ENCODE results near the gene MAD1L1.

MAD1L1 gene

DNA sequence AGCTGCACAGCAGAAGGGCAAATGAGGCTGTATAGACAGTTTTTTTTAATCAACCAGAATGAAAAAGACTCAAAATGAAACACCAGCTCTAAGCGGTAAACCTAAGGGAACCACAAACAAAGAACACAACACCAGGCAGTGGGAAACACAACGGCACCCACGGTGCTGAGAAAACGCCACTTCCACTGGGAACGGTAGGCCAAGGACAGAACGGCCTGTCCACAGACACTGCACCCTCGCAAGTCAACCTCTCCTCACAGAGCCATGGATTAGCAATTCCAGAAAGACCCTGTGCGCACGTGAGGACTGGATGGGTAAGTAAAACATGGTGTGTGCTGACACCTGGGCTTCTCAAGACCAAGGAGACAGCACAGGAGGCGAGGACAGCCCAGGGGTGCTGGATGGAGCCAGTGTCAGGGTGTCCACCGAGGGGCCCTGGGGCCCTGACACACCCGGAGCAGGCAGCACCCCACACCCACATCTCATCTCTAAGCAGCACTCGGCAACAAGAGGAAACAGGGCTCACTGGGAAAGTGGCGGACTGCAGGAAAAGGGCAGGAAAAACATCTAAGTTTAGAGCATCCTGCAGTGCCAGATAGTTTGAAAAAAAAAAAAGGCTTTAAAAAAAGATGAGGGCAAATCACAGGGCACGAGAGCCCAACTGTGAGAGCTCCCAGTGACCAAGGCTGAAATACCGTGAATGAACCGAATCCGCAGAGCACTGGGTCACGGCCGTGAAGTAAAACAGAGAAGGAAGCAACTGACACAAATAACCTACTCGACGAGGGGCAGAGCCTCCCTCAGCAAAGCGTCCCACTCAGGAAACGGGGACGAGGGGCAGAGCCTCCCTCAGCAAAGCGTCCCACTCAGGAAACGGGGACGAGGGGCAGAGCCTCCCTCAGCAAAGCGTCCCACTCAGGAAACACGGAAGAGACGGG, 120.2 kb downstream of the MAD1L1 start:
- no peak overlapping the region for H3K9ac ChIP-seq (ENCODE audit: low read length)
- no peak overlapping the region for H3K27ac ChIP-seq (ENCODE audit: low read depth, low read length)
- H3K27me3 ChIP-seq (ENCODE audit: control insufficient read depth, insufficient read depth, low read length): no peaks in the 10 kb centered on the region
- H3K4me3 ChIP-seq (ENCODE audit: low read length): no peak overlapping the region
- H3K36me3 ChIP-seq (ENCODE audit: control insufficient read depth, insufficient read depth, low read length): no peaks in the 10 kb centered on the region
- H3K4me1 ChIP-seq (ENCODE audit: control insufficient read depth, insufficient read depth, low read length): peaks cover 22% of the 10 kb centered on the region

DNA sequence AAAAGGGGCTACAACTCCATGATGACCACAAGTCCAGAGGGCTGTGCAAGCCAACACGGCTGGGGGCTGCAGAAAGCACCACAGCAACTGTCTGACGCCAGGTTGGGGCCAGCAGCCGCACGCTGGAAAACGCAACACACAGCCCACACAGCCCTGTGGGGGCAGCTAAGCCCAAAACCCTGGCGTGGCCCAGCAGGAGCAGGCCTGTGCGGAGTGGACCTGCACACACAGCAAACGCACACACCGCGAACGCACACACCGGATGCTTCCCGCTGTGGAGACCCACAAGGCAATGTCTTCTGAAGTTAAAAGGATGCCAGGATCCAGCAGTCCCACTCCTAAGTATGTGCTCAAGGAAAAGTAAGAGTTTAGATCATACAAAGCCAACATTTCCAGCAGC, 121.2 kb downstream of the MAD1L1 start:
- Histone ChIP-seq H3K27me3 (ENCODE audit: control insufficient read depth, insufficient read depth, low read length) (no peaks in the 10 kb centered on the region), H3K9ac (ENCODE audit: low read length) (no peak overlapping the region), H3K4me3 (ENCODE audit: low read length) (no peak overlapping the region), H3K36me3 (ENCODE audit: control insufficient read depth, insufficient read depth, low read length) (no peaks in the 10 kb centered on the region), H3K4me1 (ENCODE audit: control insufficient read depth, insufficient read depth, low read length) (peaks cover 12% of the 10 kb centered on the region), H3K27ac (ENCODE audit: low read depth, low read length) (no peak overlapping the region)

DNA sequence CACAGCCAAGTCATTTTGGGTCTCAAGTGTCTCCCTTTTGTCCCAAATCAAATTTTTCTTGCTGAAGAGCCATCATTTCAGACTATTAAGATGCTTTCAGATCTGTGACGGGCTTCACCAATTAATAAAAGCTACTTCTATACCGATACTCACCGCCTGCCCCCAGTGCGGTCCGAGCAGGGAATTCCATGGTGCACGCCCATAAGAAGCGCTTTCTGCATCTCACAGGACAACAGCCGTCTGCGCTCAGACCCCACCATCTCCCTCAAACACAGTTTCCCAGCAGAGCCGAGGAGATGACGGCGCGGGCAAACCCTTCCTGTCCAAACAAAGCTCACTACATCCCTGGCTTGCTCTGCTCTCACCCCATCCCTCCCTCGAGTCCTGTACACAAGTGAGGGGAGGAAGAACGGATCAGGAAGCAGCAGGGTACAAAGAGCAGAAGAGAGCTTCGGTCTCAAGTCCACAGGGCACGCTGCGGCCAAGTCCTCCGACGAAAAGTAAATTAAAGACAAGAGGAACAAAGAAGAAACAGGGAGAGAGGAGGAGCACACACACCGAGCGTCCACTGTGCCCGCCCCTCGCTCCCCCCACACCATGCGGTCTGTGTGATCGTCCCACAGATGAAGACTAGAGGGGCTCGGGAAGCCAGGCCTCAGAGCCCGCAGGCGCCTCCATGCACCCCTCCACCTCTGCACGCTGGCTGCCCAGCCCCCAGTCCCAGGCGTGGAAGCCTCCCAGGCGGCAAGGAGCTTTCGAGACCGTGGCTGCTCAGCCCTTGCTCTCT, 121.9 kb downstream of the MAD1L1 start:
- no peaks in the 10 kb centered on the region for H3K27me3 ChIP-seq (ENCODE audit: control insufficient read depth, insufficient read depth, low read length)
- peak overlapping the region; percentile 24 for H3K27ac ChIP-seq (ENCODE audit: low read depth, low read length)
- peak overlapping the region; percentile 21 for H3K9ac ChIP-seq (ENCODE audit: low read length)
- peak overlapping the region; percentile 10 for H3K4me3 ChIP-seq (ENCODE audit: low read length)
- H3K36me3 ChIP-seq (ENCODE audit: control insufficient read depth, insufficient read depth, low read length): no peaks in the 10 kb centered on the region
- H3K4me1 ChIP-seq (ENCODE audit: control insufficient read depth, insufficient read depth, low read length): peaks cover 8% of the 10 kb centered on the region

DNA sequence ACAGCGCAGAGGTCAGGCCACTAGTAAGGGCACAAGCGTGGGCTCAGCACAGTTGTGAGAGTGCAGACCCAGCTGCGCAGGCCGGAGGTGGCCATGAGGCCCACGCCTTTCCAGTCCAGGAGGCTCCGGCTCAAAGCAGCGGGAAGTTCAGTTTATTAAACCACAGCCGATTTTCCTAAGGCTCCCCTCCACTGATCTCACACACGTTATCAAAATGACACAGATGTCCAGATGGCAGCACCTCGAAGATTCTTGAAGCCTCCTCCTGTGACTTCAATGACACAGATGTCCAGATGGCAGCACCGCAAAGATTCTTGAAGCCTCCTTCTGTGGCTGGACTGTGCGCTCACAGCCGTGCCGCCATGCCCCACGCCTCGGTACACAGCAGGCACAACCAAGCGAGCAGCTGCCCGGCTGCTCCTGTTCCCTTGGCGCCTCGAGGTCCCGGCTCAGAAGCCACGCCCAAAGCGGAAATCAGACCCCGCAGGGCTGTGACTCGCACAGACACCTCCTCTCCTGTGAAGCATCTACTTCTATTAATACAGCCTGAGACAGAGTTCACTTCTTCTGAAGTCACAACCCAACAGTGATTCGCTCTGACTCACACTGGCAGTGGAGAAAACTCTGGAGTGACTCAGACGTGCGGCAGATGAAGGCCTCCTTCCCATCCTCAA, 122.7 kb downstream of the MAD1L1 start:
- H3K4me1 ChIP-seq (ENCODE audit: control insufficient read depth, insufficient read depth, low read length): peaks cover 8% of the 10 kb centered on the region
- H3K4me3 ChIP-seq (ENCODE audit: low read length): no peak overlapping the region
- no peaks in the 10 kb centered on the region for H3K27me3 ChIP-seq (ENCODE audit: control insufficient read depth, insufficient read depth, low read length)
- no peak overlapping the region for H3K27ac ChIP-seq (ENCODE audit: low read depth, low read length)
- no peaks in the 10 kb centered on the region for H3K36me3 ChIP-seq (ENCODE audit: control insufficient read depth, insufficient read depth, low read length)
- no peak overlapping the region for H3K9ac ChIP-seq (ENCODE audit: low read length)

DNA sequence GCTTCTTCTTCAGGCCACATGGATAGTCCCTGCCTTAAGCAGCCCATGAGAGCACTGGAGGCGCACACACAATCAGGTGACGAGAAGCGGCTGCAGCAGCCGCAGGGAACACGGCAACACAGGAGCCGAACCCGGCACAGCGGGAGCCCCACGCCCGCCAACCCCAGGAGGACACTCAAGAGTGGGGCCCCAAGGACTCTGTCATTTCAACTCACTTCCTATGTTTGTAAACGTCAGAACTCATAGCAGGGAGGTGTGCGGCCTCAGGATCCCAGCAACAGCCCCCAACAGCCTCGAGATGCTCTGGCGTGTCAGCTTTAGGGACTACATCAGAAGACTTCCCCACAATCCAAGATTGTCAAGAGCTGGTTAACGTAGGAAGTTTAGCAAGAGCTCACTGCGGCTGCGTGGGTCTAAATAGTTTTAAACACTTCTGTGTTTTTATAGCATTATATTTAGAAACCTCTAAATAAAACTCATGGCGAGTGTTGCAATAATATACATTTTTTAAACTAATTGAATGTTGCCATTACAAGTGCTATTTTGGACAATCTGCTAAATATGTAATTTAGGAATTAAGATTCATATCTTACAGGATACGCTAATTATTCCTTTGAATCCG, 123.4 kb downstream of the MAD1L1 start:
- H3K27ac ChIP-seq (ENCODE audit: low read depth, low read length): no peak overlapping the region
- peaks cover 15% of the 10 kb centered on the region for H3K4me1 ChIP-seq (ENCODE audit: control insufficient read depth, insufficient read depth, low read length)
- no peak overlapping the region for H3K4me3 ChIP-seq (ENCODE audit: low read length)
- no peaks in the 10 kb centered on the region for H3K27me3 ChIP-seq (ENCODE audit: control insufficient read depth, insufficient read depth, low read length)
- no peaks in the 10 kb centered on the region for H3K36me3 ChIP-seq (ENCODE audit: control insufficient read depth, insufficient read depth, low read length)
- no peak overlapping the region for H3K9ac ChIP-seq (ENCODE audit: low read length)

DNA sequence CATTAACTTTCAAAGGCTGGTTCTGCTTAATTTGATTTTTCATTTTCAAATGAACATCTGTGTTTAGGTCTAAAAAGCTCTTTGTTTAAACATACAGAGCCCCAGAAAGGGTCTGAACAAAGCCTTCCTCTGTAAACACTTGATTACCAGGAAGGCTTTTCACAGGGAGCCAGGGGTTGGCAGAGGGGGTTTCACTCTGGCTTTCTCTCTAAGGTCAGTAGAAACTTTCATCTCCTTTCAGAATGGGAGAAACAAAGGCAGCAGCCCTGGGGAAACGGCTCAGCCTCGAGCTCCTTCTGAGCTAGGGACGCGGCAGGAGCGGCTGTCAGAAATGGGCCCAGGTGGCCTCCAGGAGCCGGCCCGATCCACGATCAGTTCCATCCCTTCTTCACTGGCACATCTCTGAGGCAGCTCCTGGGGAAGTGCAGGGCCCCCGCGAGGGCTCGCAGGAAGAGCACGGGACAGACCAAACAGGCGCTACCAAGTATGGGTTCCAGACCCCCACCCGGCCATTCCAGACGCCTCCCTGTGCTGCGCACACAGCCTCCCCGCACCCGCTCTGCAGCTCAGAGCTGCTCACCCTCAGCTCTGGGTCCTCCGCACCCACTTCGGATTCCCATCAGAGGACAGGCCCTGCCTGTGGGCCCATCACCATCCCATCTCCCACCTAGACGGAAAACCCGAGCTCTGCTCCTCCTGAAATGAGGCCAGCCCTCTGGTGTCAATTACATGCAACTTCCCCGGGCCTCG, 124.1 kb downstream of the MAD1L1 start:
- Histone ChIP-seq H3K36me3 (ENCODE audit: control insufficient read depth, insufficient read depth, low read length) (no peaks in the 10 kb centered on the region), H3K9ac (ENCODE audit: low read length) (no peak overlapping the region), H3K27ac (ENCODE audit: low read depth, low read length) (no peak overlapping the region)

DNA sequence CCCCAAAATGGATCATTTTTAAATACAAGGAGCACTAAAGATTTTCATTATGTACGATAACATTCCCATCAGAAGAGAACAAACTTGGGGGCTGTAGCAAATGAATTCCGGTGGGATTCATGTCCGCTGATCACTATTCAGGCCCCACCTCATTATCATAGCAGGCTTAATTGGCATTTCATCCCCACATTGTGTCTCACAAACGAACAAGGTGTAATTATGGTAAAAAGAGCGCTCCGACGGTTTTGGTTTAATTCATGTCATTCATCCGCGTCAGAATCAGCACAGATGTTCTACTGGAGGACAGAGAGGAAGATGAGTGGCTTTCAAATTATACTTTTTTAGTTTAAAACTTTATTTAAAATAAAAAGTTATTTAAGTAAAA, 124.7 kb downstream of the MAD1L1 start:
- Histone ChIP-seq H3K36me3 (ENCODE audit: control insufficient read depth, insufficient read depth, low read length) (no peaks in the 10 kb centered on the region), H3K27me3 (ENCODE audit: control insufficient read depth, insufficient read depth, low read length) (no peaks in the 10 kb centered on the region), H3K4me3 (ENCODE audit: low read length) (no peak overlapping the region), H3K27ac (ENCODE audit: low read depth, low read length) (no peak overlapping the region), H3K4me1 (ENCODE audit: control insufficient read depth, insufficient read depth, low read length) (peaks cover 25% of the 10 kb centered on the region), H3K9ac (ENCODE audit: low read length) (no peak overlapping the region)

More for the DNA sequence above, 124.1 kb downstream of the MAD1L1 start:
- no peaks in the 10 kb centered on the region for H3K27me3 ChIP-seq (ENCODE audit: control insufficient read depth, insufficient read depth, low read length)
- no peak overlapping the region for H3K4me3 ChIP-seq (ENCODE audit: low read length)
- peaks cover 22% of the 10 kb centered on the region for H3K4me1 ChIP-seq (ENCODE audit: control insufficient read depth, insufficient read depth, low read length)

DNA sequence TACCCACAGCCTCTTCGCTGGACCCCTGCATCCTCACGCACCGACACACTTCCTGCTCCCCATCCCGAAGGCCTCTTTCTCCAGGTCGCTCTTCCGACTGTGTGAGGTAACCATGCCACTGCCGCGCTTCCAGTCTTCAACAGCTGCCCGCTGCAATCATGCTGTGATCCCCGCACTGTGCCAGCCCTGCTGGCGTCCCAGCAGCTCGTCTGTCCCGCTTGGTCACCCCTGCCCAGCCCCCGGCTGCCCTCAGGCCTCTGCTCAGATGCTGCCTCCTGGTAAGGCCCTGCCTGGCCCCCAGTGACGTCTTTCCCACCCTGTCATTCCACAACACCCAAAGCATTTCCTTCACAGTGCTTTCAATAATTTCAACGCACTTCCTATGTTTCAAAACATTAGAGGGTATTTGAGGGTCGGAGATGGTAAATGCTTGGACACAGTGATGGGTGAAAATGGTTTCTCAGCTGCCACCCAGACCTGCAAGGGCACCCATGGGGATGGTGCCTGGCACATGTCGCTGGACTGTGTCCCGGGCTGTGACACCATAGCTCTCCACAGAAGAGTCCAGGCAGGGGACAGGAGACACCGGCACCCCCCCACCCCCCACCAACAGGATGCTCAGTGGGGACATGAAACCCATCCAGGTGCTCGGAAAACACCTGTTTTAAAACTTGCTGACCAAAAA, 125.2 kb downstream of the MAD1L1 start:
- H3K4me3 ChIP-seq (ENCODE audit: low read length): no peak overlapping the region
- H3K27ac ChIP-seq (ENCODE audit: low read depth, low read length): no peak overlapping the region
- H3K36me3 ChIP-seq (ENCODE audit: control insufficient read depth, insufficient read depth, low read length): no peaks in the 10 kb centered on the region
- H3K4me1 ChIP-seq (ENCODE audit: control insufficient read depth, insufficient read depth, low read length): peaks cover 25% of the 10 kb centered on the region
- H3K9ac ChIP-seq (ENCODE audit: low read length): no peak overlapping the region
- no peaks in the 10 kb centered on the region for H3K27me3 ChIP-seq (ENCODE audit: control insufficient read depth, insufficient read depth, low read length)

DNA sequence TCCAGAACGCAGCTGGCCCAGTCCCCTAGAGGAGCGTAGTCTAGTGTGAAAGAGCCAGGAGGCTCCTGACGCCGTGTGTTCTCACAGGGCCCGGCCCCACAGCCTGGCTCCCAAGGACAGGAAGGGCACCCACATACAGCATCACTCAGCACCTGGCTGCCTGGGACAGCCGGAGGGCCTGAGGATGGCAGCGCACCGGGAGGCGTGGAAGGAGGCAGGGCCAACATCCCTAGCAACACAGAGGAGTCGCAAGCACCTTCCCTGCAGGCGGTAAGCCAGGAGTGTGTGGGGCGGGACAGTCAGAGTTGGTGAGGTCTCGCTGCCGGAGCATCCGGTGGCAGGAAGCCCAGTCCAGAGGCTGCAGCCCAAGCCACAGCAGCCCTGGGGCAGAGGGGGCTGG, 125.8 kb downstream of the MAD1L1 start:
- no peak overlapping the region for H3K4me3 ChIP-seq (ENCODE audit: low read length)
- H3K9ac ChIP-seq (ENCODE audit: low read length): no peak overlapping the region
- H3K36me3 ChIP-seq (ENCODE audit: control insufficient read depth, insufficient read depth, low read length): no peaks in the 10 kb centered on the region
- peaks cover 25% of the 10 kb centered on the region for H3K4me1 ChIP-seq (ENCODE audit: control insufficient read depth, insufficient read depth, low read length)
- no peaks in the 10 kb centered on the region for H3K27me3 ChIP-seq (ENCODE audit: control insufficient read depth, insufficient read depth, low read length)
- no peak overlapping the region for H3K27ac ChIP-seq (ENCODE audit: low read depth, low read length)

DNA sequence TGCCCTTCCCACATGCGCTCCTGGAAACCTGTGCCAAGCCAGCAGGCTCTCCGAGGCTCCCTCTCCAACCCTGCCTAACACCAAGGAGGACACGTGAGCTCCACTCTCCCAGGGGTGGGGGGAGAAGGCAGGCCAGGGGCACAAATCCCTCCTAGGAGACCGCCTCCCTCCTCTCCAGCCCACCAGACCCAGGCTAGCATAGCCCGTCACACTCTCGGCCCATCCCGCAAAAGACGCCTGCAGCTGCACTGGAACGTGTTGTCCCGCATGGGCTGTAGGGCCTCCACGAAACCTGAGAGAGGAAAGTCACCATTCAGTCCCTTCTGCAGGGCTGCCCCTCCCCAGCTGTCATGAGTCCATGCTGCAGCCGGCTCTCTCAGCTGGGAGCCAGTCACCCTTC, 126.3 kb downstream of the MAD1L1 start:
- Histone ChIP-seq H3K9ac (ENCODE audit: low read length) (no peak overlapping the region), H3K4me3 (ENCODE audit: low read length) (no peak overlapping the region), H3K27ac (ENCODE audit: low read depth, low read length) (no peak overlapping the region), H3K36me3 (ENCODE audit: control insufficient read depth, insufficient read depth, low read length) (no peaks in the 10 kb centered on the region), H3K4me1 (ENCODE audit: control insufficient read depth, insufficient read depth, low read length) (peaks cover 24% of the 10 kb centered on the region), H3K27me3 (ENCODE audit: control insufficient read depth, insufficient read depth, low read length) (no peaks in the 10 kb centered on the region)

DNA sequence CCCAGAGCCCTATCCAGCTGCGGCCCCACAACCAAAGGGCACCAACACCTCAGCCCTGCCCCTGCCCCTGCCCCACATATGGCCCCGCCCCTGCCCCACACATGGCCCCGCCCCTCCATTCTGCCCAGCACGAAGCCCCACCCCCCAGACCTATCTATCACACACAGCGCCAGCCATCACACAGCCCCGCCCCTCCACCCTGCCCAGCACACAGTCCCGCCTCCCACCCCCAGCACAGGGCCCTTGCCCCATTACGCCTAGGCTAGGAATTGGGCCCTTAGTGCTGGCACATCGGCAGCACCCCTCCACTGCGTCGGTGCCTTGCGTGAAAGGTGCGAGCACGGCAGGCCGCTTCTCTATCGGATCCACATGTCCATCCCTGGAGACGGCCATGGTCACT, 126.8 kb downstream of the MAD1L1 start:
- Histone ChIP-seq H3K4me1 (ENCODE audit: control insufficient read depth, insufficient read depth, low read length) (peaks cover 21% of the 10 kb centered on the region), H3K36me3 (ENCODE audit: control insufficient read depth, insufficient read depth, low read length) (no peaks in the 10 kb centered on the region), H3K4me3 (ENCODE audit: low read length) (no peak overlapping the region), H3K9ac (ENCODE audit: low read length) (no peak overlapping the region), H3K27ac (ENCODE audit: low read depth, low read length) (no peak overlapping the region), H3K27me3 (ENCODE audit: control insufficient read depth, insufficient read depth, low read length) (no peaks in the 10 kb centered on the region)

Measured in rectal smooth muscle tissue (tissue), 1 donor.